Ovary (tissue), 3 donors: ENCODE results near the gene CILP2.

ENCODE experiments used
- POLR2A ChIP-seq: fragments of 450-650 bp; IDR thresholded peaks from one replicate; pipeline ENCODE4 v1.6.1; 2017; ENCODE audit warnings: antibody characterized with exemption, mild to moderate bottlenecking, moderate library complexity
- TF ChIP-seq, protein P1 (sequence below), 3 donors: fragments of 450-650 bp in 2 of 3; fragments of 200-600 bp in 1 of 3; IDR thresholded peaks; one replicate each; pipeline versions ENCODE4 v1.5.1 to v1.8.0; 2016 to 2022; ENCODE audit warnings: antibody characterized with exemption in 3 of 3, mild to moderate bottlenecking in 1 of 3
- donor health status: DM: no; HTN: no; CAD: no.

DNA sequence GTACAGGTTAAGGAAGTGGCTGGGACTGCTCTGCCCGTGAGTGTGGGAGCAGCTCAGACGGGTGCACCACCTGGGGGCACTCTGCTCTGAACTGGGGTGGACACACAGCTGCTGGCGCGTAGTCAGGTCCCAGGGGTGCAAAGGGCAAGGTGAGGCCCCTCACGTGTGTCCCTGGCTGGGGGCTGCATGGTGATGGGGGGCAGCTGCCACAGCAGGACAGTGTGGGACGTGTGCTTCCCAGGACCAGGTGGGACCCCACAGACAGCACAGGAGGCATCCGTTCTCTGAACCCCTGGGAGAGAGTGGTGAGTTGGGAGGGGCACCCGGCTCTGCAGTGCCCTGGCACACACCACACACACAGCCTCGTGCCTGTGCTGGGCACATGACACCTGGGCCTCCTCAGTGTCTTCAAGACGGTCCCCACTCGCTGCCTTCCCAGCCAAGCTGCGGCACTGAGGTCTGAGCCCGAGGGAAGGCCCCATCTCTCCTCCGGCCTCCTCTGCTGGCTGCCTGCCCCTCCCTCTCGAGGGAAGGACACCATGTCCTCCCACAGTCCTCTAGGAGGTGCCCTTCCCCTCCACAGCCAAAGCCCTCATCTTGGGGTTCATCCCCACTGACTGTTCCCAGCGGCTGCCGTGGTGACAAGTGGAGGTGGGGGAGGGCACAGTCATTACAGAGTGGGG, 24.7 kb downstream of the CILP2 start:
- TF ChIP-seq, protein P1, sequence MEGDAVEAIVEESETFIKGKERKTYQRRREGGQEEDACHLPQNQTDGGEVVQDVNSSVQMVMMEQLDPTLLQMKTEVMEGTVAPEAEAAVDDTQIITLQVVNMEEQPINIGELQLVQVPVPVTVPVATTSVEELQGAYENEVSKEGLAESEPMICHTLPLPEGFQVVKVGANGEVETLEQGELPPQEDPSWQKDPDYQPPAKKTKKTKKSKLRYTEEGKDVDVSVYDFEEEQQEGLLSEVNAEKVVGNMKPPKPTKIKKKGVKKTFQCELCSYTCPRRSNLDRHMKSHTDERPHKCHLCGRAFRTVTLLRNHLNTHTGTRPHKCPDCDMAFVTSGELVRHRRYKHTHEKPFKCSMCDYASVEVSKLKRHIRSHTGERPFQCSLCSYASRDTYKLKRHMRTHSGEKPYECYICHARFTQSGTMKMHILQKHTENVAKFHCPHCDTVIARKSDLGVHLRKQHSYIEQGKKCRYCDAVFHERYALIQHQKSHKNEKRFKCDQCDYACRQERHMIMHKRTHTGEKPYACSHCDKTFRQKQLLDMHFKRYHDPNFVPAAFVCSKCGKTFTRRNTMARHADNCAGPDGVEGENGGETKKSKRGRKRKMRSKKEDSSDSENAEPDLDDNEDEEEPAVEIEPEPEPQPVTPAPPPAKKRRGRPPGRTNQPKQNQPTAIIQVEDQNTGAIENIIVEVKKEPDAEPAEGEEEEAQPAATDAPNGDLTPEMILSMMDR (IDR thresholded peaks at IDR 0.05): no peak
- TF ChIP-seq POLR2A: no peak
